Measurements from ENCODE around the gene TLR6. TPM values are rescaled to one million over a fixed set of nuclear protein-coding genes. Genes with fewer than 3 reads are reported as not detected.

TLR6 gene
- total RNA-seq, 1 experiment from 2014 or later = 7.7 TPM

DNA sequence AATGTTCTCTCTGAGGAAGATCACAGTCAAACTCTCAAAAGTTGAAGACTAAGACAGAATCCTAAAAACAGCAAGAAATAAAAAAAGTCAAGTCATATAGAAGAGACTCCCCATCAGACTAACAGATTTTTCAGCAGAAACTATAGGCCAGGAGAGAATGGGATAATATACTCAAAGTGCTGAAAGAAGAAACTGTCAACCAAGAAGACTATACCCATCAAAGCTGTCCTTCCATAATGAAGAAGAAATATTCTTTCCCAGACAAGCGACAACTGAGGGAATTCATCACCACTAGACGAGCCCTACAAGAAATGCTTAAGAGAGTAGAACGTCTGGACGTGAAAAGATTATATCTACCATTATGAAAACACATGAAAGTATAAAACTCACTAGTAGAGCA lies 22.0 kb downstream of the TLR6 start:
- Mint-ChIP-seq H3K36me3 (ENCODE audit: insufficient read depth, unreplicated experiment) (peaks cover 6% of the 10 kb centered on the region), H3K4me1 (ENCODE audit: insufficient read depth, unreplicated experiment) (peaks cover 24% of the 10 kb centered on the region), H3K27ac (ENCODE audit: low read depth, unreplicated experiment) (no peak overlapping the region), H3K27me3 (ENCODE audit: insufficient read depth, unreplicated experiment) (no peaks in the 10 kb centered on the region), H3K4me3 (ENCODE audit: unreplicated experiment) (no peak overlapping the region), H3K9me3 (ENCODE audit: unreplicated experiment) (peaks cover 16% of the 10 kb centered on the region)
- DNase-seq (ENCODE audit: unreplicated experiment) = no peak
- POLR2A ChIA-PET = interaction anchor here (0.5 to 1.8 kb wide), 3 partner anchors 10 to 29 kb away, joined by 3 to 7 read pairs (median 6); partner anchors contain the start of gene TLR1
- CTCF ChIA-PET = interaction anchor here (0.6 kb wide), 1 partner anchor 79 kb away, joined by 3 read pairs; no protein-coding TSS in a partner anchor
- no TSS peak for BruUV-seq (replicated peaks)
- intact Hi-C loops (cut with micrococcal nuclease) = no loop called here
- TF ChIP-seq, protein P1, sequence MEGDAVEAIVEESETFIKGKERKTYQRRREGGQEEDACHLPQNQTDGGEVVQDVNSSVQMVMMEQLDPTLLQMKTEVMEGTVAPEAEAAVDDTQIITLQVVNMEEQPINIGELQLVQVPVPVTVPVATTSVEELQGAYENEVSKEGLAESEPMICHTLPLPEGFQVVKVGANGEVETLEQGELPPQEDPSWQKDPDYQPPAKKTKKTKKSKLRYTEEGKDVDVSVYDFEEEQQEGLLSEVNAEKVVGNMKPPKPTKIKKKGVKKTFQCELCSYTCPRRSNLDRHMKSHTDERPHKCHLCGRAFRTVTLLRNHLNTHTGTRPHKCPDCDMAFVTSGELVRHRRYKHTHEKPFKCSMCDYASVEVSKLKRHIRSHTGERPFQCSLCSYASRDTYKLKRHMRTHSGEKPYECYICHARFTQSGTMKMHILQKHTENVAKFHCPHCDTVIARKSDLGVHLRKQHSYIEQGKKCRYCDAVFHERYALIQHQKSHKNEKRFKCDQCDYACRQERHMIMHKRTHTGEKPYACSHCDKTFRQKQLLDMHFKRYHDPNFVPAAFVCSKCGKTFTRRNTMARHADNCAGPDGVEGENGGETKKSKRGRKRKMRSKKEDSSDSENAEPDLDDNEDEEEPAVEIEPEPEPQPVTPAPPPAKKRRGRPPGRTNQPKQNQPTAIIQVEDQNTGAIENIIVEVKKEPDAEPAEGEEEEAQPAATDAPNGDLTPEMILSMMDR (IDR thresholded peaks at IDR 0.05; ENCODE audit: unreplicated experiment) = no peak

DNA sequence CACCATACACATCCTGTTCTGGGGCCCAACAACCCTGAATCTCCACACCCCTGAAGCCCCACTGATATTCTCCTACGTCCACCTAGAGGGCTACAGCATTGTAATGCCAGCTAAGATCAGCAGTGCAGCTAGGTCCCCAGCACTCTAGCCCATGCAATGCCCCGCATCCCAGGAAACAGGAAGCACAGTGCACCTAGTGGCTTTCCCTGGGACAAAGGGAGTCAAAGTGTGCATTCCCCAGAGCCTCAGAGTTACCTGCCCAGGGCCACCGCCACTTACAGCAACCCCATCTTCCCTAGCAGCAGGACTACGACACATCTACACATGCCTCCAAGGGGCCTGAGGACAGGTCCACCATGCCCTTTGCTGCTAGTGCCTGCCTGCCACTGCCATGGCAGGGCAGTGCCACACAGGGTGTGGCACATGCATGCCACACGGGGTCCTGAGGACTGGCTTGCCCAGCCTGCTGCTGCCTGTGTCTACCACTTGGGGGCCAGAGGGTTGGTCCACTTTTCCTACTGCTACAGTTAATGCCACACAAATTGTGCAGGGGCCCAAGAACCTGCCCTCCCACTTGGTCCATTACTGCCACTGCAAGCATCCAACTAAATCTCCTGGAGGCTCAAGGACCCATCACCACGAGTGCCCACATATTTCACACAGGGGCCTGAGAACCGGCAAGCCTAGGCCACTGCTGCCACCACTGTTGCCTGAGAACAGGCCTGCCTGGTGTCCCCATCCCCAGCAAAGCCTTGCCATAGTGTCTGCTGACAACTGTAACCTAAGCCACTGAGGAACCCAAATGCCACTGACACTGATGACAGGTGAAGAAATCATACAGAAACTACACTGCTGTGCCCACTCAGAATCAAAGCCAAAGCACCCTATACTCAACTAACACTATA lies 23.7 kb downstream of the TLR6 start:
- peaks cover 11% of the 10 kb centered on the region for H3K36me3 Mint-ChIP-seq (ENCODE audit: insufficient read depth, unreplicated experiment)
- no TSS peak for BruUV-seq (replicated peaks)
- TF ChIP-seq, protein P1 (IDR thresholded peaks at IDR 0.05; ENCODE audit: unreplicated experiment) = no peak
- peaks cover 17% of the 10 kb centered on the region for H3K4me1 Mint-ChIP-seq (ENCODE audit: insufficient read depth, unreplicated experiment)
- H3K27me3 Mint-ChIP-seq (ENCODE audit: insufficient read depth, unreplicated experiment) = no peaks in the 10 kb centered on the region
- no peak overlapping the region for H3K4me3 Mint-ChIP-seq (ENCODE audit: unreplicated experiment)
- peaks cover 16% of the 10 kb centered on the region for H3K9me3 Mint-ChIP-seq (ENCODE audit: unreplicated experiment)
- ChIA-PET CTCF (interaction anchor here (1.0 kb wide), 1 partner anchor 49 kb away, joined by 3 read pairs; no protein-coding TSS in a partner anchor), POLR2A (interaction anchor here (1.4 kb wide), 1 partner anchor 27 kb away, joined by 7 read pairs; the partner anchor contains the start of gene TLR1)
- H3K27ac Mint-ChIP-seq (ENCODE audit: low read depth, unreplicated experiment) = no peak overlapping the region
- DNase-seq (ENCODE audit: unreplicated experiment) = no peak
- intact Hi-C loops (cut with micrococcal nuclease) = no loop called here

DNA sequence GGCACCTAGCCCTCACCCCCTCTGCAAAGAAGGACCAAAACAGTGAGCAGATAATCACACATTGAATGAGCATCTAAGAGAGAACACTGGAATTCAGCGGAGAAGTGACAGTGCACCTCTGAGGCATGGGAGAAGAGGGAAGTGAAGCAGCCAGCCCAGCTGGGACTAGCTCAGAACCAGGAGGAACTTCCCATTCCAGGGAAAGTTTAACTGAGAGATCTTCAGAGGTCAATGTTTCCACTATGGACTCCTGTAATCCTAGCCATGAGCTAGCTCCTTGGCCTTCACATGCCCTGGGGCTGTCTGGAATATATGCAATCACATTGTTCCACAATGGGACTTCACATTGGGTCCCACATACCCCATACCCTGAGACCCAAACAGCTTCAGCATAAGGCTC lies 24.4 kb downstream of the TLR6 start:
- no peak overlapping the region for H3K27ac Mint-ChIP-seq (ENCODE audit: low read depth, unreplicated experiment)
- H3K36me3 Mint-ChIP-seq (ENCODE audit: insufficient read depth, unreplicated experiment) = peaks cover 13% of the 10 kb centered on the region
- H3K4me3 Mint-ChIP-seq (ENCODE audit: unreplicated experiment) = no peak overlapping the region
- POLR2A ChIA-PET = no interaction called here
- no peak for DNase-seq (ENCODE audit: unreplicated experiment)
- H3K4me1 Mint-ChIP-seq (ENCODE audit: insufficient read depth, unreplicated experiment) = peaks cover 11% of the 10 kb centered on the region
- CTCF ChIA-PET = interaction anchor here (0.7 to 1.0 kb wide), 2 partner anchors 48 to 769 kb away, joined by 3 read pairs; no protein-coding TSS in a partner anchor
- H3K27me3 Mint-ChIP-seq (ENCODE audit: insufficient read depth, unreplicated experiment) = no peaks in the 10 kb centered on the region
- TF ChIP-seq, protein P1 (IDR thresholded peaks at IDR 0.05; ENCODE audit: unreplicated experiment) = no peak
- BruUV-seq (replicated peaks) = no TSS peak
- intact Hi-C loops (cut with micrococcal nuclease) = no loop called here
- peaks cover 16% of the 10 kb centered on the region for H3K9me3 Mint-ChIP-seq (ENCODE audit: unreplicated experiment)

DNA sequence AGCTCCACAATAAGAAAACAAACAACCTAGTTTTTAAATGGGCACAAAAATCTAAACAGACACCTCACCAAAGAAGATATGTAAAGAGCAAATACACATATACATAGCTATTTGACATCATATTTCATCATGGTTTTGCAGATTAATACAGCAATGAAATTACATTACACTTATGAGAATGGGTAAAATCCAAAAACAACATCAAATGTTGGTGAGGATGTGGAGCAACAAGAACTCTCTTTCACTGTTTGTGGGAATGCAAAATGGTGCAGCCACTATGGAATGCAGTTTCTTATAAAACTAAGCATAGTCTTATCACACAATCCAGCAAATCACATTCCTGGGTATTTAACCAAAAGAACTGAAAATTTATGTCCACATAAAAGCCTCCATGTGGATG lies 25.0 kb downstream of the TLR6 start:
- Mint-ChIP-seq H3K9me3 (ENCODE audit: unreplicated experiment) (peaks cover 16% of the 10 kb centered on the region), H3K27ac (ENCODE audit: low read depth, unreplicated experiment) (no peak overlapping the region), H3K4me3 (ENCODE audit: unreplicated experiment) (no peak overlapping the region), H3K36me3 (ENCODE audit: insufficient read depth, unreplicated experiment) (peaks cover 13% of the 10 kb centered on the region), H3K27me3 (ENCODE audit: insufficient read depth, unreplicated experiment) (no peaks in the 10 kb centered on the region), H3K4me1 (ENCODE audit: insufficient read depth, unreplicated experiment) (peaks cover 11% of the 10 kb centered on the region)
- intact Hi-C loops (cut with micrococcal nuclease) = no loop called here
- no TSS peak for BruUV-seq (replicated peaks)
- no peak for DNase-seq (ENCODE audit: unreplicated experiment)
- ChIA-PET CTCF (interaction anchor here (0.6 to 1.0 kb wide), 3 partner anchors 9 to 769 kb away, joined by 3 read pairs; no protein-coding TSS in a partner anchor), POLR2A (interaction anchor here (0.6 kb wide), 1 partner anchor 787 kb away, joined by 3 read pairs; no protein-coding TSS in a partner anchor)
- TF ChIP-seq, protein P1 (IDR thresholded peaks at IDR 0.05; ENCODE audit: unreplicated experiment) = no peak

Measured in MCF 10A (cell line).